SJCRH30 (cell line): ENCODE data around the gene STEAP3. TPM values are rescaled to one million over a fixed set of nuclear protein-coding genes. Genes with fewer than 3 reads are reported as not detected.
A peak's percentile ranks its signal among the peaks of the same experiment; 100 is the strongest.

Experiments
- DNase-seq, 2 experiments: peaks; one replicate each; pipeline ENCODE4 v3.0.0-alpha.2; 2015 to 2020
- H3K27ac ChIP-seq: fragments of 250-450 bp; sonication (Bioruptor Pico); 2 replicates; pipeline ENCODE4 v1.5.1; 2020; ENCODE audit warnings: mild to moderate bottlenecking, moderate library complexity
- H3K27me3 ChIP-seq: fragments of 250-450 bp; sonication (Bioruptor Pico); 2 replicates; pipeline ENCODE4 v1.5.1; 2020; ENCODE audit warnings: mild to moderate bottlenecking, moderate library complexity
- H3K36me3 ChIP-seq: fragments of 250-450 bp; sonication (Bioruptor Pico); 2 replicates; pipeline ENCODE4 v1.5.1; 2020; ENCODE audit warnings: mild to moderate bottlenecking, moderate library complexity
- H3K4me1 ChIP-seq: fragments of 250-450 bp; sonication (Bioruptor Pico); 2 replicates; pipeline ENCODE4 v1.5.1; 2020; ENCODE audit warnings: mild to moderate bottlenecking, moderate library complexity
- H3K4me3 ChIP-seq: fragments of 250-450 bp; sonication (Bioruptor Pico); 2 replicates; pipeline ENCODE4 v1.5.1; 2020; ENCODE audit warnings: mild to moderate bottlenecking, moderate library complexity
- H3K9me3 ChIP-seq: fragments of 250-450 bp; sonication (Bioruptor Pico); replicated peaks from 2 replicates; pipeline ENCODE4 v1.5.1; 2020; ENCODE audit warnings: mild to moderate bottlenecking, moderate library complexity
- total RNA-seq: library from RNA; depleted of rRNA; stranded (reverse); fragments of >200 nt; shearing (Covaris generic); gene quantifications from 2 replicates; pipeline ENCODE4 v1.2.3, GENCODE V29; 2014

Gene STEAP3
- total RNA-seq, 1 experiment from 2014 or later: 2.6 TPM

DNA sequence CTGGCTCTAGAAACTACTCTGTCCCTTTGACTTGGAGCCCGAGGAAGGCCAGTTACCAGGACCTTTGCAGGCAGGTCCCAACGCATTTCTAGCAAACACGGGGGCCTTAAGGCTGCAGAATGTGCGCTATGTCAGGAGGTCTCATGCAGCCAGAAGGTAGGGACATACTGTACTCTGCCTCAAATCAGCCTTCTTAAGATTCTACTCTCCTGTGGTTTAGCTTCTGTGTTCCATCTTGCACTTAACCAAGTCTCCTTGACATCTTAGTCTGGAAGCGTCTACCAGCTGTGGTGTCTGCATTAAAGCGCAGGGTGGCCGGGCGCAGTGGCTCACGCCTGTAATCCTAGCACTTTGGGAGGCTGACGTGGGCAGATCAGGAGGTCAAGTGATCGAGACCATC, 65.5 kb downstream of the STEAP3 start:
- H3K27me3 ChIP-seq: 0 out of 2 replicates have a peak, but pooled peaks cover 2% of the 10 kb centered on the region
- no peaks in the 10 kb centered on the region for H3K4me1 ChIP-seq
- no peak for DNase-seq
- H3K4me3 ChIP-seq: no peak overlapping the region
- no peak overlapping the region for H3K27ac ChIP-seq
- no peaks in the 10 kb centered on the region for H3K9me3 ChIP-seq
- no peaks in the 10 kb centered on the region for H3K36me3 ChIP-seq

DNA sequence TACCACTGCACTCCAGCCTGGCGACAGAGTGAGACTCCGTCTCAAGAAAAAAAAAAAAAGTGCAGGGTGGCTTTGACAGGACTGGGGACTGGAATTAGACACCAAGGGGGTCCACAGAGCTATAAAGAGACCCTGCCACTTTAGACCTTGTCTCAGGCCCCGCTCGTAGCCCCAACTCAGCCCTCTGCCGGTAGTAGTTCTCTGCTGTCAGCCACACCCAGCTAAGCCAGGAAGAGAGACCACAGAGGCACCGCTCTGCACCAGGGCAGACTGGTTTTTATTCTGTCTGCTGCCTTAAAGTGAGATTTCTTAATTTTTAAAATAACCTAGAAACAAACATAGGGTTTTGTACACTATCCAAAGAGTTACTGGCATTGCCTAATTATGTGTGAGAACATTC, 66.0 kb downstream of the STEAP3 start:
- H3K9me3 ChIP-seq: no peaks in the 10 kb centered on the region
- H3K27me3 ChIP-seq: 0 out of 2 replicates have a peak, but pooled peaks cover 2% of the 10 kb centered on the region
- H3K4me1 ChIP-seq: no peaks in the 10 kb centered on the region
- DNase-seq: no peak
- H3K4me3 ChIP-seq: no peak overlapping the region
- no peaks in the 10 kb centered on the region for H3K36me3 ChIP-seq
- H3K27ac ChIP-seq: no peak overlapping the region

GRCh38 chr2:119290859-119291587, 67.4 kb downstream of the STEAP3 start:
- DNase-seq: peak; percentile 45 to 70
- Histone ChIP-seq H3K9me3 (no peaks in the 10 kb centered on the region), H3K36me3 (no peaks in the 10 kb centered on the region), H3K27me3 (0 out of 2 replicates have a peak, but pooled peaks cover 2% of the 10 kb centered on the region), H3K4me3 (no peak overlapping the region), H3K27ac (no peak overlapping the region), H3K4me1 (no peaks in the 10 kb centered on the region)

DNA sequence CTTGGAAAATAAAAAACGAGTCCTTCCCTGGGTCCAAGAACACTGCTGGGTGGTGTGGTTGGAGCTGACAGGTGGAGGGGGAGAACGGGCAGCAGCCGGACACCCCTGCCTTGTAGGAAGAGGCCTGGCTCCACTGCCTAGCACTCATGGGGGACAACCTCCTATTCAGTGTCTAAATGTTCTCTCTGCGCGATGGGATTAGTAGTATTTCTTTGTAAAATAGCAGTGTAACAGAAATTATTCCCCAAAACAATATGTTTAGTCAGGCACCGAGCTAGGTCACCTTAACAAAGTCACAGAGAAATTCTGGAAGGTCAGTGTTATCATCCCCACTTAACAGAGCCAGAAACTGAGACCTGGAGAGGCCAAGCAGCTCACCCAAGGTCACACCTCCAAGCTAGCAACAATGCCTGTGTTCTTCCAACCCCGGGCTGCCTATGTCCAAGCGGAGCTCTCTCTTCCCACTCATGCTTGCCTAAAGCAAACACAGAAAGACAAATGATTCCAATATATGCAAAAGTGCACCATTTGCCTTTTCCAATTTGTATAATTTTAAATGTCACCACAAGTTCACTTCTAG, 68.0 kb downstream of the STEAP3 start:
- Histone ChIP-seq H3K4me1 (no peaks in the 10 kb centered on the region), H3K27me3 (0 out of 2 replicates have a peak, but pooled peaks cover 2% of the 10 kb centered on the region), H3K27ac (no peak overlapping the region), H3K4me3 (no peak overlapping the region), H3K9me3 (no peaks in the 10 kb centered on the region), H3K36me3 (no peaks in the 10 kb centered on the region)
- DNase-seq: no peak

GRCh38 chr2:119292226-119292625, 68.6 kb downstream of the STEAP3 start:
- peak in 1 of 2 experiments; percentile 14 for DNase-seq
- no peak overlapping the region for H3K27ac ChIP-seq

DNA sequence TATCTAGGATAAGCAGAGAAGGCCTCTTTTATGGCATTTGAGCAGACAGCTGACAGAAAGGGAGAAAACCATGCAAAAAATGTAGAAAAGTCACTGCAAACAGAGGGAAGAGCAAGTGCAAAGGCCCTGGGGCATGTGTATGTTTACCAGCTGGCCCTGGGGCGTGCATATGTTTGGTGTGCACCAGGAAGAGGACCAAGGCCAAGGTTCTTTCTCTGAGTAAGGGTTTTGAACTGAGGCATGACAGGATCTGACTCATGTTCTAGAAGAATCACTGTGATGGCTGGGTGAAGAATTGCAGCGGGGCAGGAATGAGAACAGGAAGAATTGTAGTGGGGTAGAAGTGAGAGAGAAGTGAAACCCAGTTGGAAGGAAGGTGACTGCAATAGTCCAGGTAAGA, 69.6 kb downstream of the STEAP3 start:
- Histone ChIP-seq H3K4me3 (no peak overlapping the region), H3K27me3 (0 out of 2 replicates have a peak, but pooled peaks cover 2% of the 10 kb centered on the region), H3K9me3 (no peaks in the 10 kb centered on the region), H3K4me1 (no peaks in the 10 kb centered on the region), H3K27ac (no peak overlapping the region), H3K36me3 (no peaks in the 10 kb centered on the region)
- DNase-seq: no peak

More at GRCh38 chr2:119292226-119292625, 68.6 kb downstream of the STEAP3 start:
- H3K27me3 ChIP-seq: 0 out of 2 replicates have a peak, but pooled peaks cover 2% of the 10 kb centered on the region
- no peak overlapping the region for H3K4me3 ChIP-seq
- no peaks in the 10 kb centered on the region for H3K36me3 ChIP-seq
- no peaks in the 10 kb centered on the region for H3K9me3 ChIP-seq
- no peaks in the 10 kb centered on the region for H3K4me1 ChIP-seq

DNA sequence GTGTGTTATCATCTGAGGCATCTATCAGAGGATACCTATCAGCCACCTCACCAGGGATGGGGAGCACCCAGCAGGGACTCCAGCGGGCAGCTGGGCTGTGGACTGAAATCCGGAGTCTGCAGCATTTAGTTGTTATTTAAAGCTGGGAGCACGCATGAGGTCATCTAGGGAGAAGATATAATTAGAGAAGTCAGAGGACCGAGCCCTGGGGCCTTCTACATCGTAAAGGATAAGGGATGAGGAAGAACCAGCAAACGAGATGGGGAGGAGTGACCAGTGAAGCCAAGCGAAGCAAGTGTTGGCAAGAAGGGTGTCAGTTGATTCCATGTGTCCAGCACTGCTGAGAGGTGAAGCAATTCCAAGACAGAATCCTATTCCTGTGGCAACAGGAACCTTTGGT, 70.3 kb downstream of the STEAP3 start:
- Histone ChIP-seq H3K36me3 (no peaks in the 10 kb centered on the region), H3K9me3 (no peaks in the 10 kb centered on the region), H3K27me3 (0 out of 2 replicates have a peak, but pooled peaks cover 2% of the 10 kb centered on the region), H3K4me3 (no peak overlapping the region), H3K27ac (no peak overlapping the region), H3K4me1 (no peaks in the 10 kb centered on the region)
- no peak for DNase-seq

DNA sequence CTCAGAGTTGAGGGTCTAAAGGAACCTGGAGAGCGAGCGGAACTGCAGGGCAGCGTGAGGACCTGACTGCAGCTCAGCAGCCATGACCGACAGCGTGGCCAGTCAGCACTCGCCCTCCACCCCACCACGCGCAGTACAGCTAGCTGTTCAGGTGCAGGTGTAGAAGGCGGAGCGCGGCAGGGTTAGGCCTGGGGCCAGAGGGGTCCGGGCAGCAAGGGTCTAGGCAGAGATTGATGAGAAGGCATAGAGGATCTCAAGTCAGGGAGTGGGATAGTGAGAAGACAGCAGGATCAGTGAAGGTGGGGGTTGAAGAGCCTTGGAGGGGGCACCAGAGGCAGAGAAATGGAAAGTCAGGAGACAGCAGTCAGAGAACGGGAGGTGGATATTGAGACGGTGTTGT, 71.0 kb downstream of the STEAP3 start:
- no peak overlapping the region for H3K27ac ChIP-seq
- no peak for DNase-seq
- no peak overlapping the region for H3K4me3 ChIP-seq
- H3K4me1 ChIP-seq: no peaks in the 10 kb centered on the region
- 0 out of 2 replicates have a peak, but pooled peaks cover 2% of the 10 kb centered on the region for H3K27me3 ChIP-seq
- no peaks in the 10 kb centered on the region for H3K36me3 ChIP-seq
- no peaks in the 10 kb centered on the region for H3K9me3 ChIP-seq

- no peak overlapping the region for H3K4me3 ChIP-seq
- H3K27me3 ChIP-seq: 0 out of 2 replicates have a peak, but pooled peaks cover 2% of the 10 kb centered on the region
- H3K9me3 ChIP-seq: no peaks in the 10 kb centered on the region
- no peaks in the 10 kb centered on the region for H3K4me1 ChIP-seq
- H3K27ac ChIP-seq: no peak overlapping the region
- DNase-seq: no peak
- H3K36me3 ChIP-seq: no peaks in the 10 kb centered on the region
Measured at GRCh38 chr2:119295688-119296375, 72.2 kb downstream of the STEAP3 start.

DNA sequence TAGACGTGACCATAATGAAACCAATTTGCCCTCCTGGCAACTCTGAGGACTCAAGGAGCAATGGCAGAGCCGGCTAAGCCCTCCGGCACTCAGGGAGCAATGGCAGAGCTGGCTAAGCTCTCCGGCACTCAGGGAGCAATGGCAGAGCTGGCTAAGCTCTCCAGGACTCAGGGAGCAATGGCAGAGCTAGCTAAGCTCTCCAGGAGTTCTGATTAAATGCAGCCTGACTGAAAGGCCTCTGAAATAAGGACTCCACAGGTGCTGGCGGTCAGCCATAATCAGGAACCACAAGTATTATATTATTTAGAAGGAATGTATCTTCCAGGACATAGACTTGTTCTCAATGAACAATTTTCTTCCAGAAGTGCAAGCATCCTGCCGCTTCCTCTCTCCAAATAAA, 77.8 kb downstream of the STEAP3 start:
- Histone ChIP-seq H3K27ac (no peak overlapping the region), H3K4me1 (no peaks in the 10 kb centered on the region), H3K4me3 (no peak overlapping the region), H3K9me3 (no peaks in the 10 kb centered on the region), H3K27me3 (no peaks in the 10 kb centered on the region), H3K36me3 (no peaks in the 10 kb centered on the region)
- peak; percentile 36 to 52 for DNase-seq

GRCh38 chr2:119304847-119305246, 81.2 kb downstream of the STEAP3 start:
- Histone ChIP-seq H3K9me3 (no peaks in the 10 kb centered on the region), H3K27ac (no peak overlapping the region), H3K4me1 (no peaks in the 10 kb centered on the region), H3K36me3 (no peaks in the 10 kb centered on the region), H3K27me3 (no peaks in the 10 kb centered on the region), H3K4me3 (no peak overlapping the region)
- no peak for DNase-seq

DNA sequence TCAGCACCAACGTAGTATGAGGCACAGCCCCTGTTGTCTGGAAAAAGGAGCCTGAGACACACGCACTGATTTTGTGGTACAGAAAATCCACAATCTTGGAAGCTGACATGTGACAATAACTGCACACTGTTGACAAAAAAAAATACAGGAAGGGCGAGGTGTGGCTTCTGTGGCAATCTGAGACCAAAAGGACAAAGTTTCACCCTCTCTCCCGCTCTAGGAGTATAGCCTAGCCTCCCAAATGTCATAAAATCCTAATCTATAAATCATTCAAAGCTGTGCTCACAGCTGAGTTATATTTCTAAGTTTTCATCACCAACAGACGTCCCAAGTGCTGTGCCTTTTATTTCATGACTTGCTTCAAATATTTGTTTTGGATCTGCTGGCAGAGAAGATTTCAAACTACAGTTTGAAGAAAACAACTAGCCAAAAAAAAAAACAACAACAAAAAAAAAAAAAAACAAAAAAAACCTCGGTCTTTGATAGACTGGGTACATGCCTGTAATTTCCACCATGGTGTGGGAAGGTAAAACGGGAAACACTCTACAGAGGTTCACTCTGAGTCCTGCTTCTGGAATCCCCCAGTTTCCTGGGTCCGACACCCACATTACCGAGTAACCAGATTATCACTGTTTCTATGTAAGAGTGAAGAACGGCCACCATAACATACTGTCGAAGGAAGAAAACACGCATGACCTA, 82.0 kb downstream of the STEAP3 start:
- H3K4me1 ChIP-seq: no peaks in the 10 kb centered on the region
- H3K4me3 ChIP-seq: no peak overlapping the region
- DNase-seq: no peak
- no peaks in the 10 kb centered on the region for H3K36me3 ChIP-seq
- H3K27ac ChIP-seq: no peak overlapping the region
- H3K9me3 ChIP-seq: no peaks in the 10 kb centered on the region
- no peaks in the 10 kb centered on the region for H3K27me3 ChIP-seq

GRCh38 chr2:119306196-119306590, 82.6 kb downstream of the STEAP3 start:
- no peak overlapping the region for H3K27ac ChIP-seq
- no peak overlapping the region for H3K4me3 ChIP-seq
- no peaks in the 10 kb centered on the region for H3K36me3 ChIP-seq
- no peaks in the 10 kb centered on the region for H3K27me3 ChIP-seq
- no peaks in the 10 kb centered on the region for H3K4me1 ChIP-seq
- no peak for DNase-seq
- no peaks in the 10 kb centered on the region for H3K9me3 ChIP-seq

DNA sequence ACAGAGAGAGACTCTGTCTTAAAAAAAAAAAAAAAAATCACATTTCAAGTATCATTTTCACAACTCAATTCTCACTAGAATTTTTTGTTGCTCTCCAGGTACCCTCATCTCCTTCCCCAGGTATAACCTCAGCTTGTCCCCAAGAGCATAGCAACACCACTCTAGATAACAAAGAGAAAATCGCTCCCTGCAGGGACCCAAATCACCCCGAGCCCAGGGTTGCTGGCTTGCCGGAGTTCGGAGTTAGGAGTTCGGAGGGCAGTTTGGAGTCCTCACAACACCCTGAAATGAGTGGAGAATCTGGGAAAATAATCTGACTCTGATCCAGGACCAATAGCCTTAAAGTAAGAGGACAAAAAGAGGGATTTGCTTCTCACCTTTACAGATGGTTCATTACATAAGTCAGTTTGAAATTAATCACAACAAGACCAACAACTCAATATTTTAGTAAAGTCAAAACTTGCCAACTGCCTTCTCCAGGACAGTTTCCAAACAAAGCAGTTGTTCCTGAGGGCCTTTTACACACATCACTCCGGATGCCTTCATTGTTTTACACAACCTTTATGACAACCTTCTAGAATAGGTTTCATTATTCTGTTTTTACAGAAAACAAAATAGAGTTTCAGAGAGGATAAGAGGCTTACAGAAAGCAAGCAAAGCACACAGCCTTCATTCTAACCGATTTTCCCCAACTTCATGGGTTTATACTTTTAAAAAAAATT, 83.9 kb downstream of the STEAP3 start:
- Histone ChIP-seq H3K4me1 (no peaks in the 10 kb centered on the region), H3K9me3 (no peaks in the 10 kb centered on the region), H3K4me3 (no peak overlapping the region), H3K36me3 (no peaks in the 10 kb centered on the region), H3K27ac (no peak overlapping the region), H3K27me3 (no peaks in the 10 kb centered on the region)
- DNase-seq: no peak
